ENCODE measurements around the gene NRG2. TPM values are rescaled to one million over a fixed set of nuclear protein-coding genes. Genes with fewer than 3 reads are reported as not detected.

NRG2 gene
- total and polyA plus RNA-seq, 2 experiments from 2014 or later: 13.5 to 20.7 TPM

GRCh38 chr5:139955616-139956273, 87.4 kb downstream of the NRG2 start:
- Histone ChIP-seq H3K9me3 (ENCODE audit: low read depth) (no peaks in the 10 kb centered on the region), H3K4me3 (no peak overlapping the region), H3K4me1 (ENCODE audit: low read depth) (peaks cover 35% of the 10 kb centered on the region), H3K27me3 (no peaks in the 10 kb centered on the region), H3K27ac (peak overlapping the region; percentile 60), H3K36me3 (no peaks in the 10 kb centered on the region)
- DNase-seq (ENCODE audit: low read depth in 1 of 2, low spot score in 1 of 2): peak in 1 of 2 donors; percentile 64
- TF ChIP-seq, protein P1, sequence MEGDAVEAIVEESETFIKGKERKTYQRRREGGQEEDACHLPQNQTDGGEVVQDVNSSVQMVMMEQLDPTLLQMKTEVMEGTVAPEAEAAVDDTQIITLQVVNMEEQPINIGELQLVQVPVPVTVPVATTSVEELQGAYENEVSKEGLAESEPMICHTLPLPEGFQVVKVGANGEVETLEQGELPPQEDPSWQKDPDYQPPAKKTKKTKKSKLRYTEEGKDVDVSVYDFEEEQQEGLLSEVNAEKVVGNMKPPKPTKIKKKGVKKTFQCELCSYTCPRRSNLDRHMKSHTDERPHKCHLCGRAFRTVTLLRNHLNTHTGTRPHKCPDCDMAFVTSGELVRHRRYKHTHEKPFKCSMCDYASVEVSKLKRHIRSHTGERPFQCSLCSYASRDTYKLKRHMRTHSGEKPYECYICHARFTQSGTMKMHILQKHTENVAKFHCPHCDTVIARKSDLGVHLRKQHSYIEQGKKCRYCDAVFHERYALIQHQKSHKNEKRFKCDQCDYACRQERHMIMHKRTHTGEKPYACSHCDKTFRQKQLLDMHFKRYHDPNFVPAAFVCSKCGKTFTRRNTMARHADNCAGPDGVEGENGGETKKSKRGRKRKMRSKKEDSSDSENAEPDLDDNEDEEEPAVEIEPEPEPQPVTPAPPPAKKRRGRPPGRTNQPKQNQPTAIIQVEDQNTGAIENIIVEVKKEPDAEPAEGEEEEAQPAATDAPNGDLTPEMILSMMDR (IDR thresholded peaks at IDR 0.05; ENCODE audit: low read depth, low read length): no peak

DNA sequence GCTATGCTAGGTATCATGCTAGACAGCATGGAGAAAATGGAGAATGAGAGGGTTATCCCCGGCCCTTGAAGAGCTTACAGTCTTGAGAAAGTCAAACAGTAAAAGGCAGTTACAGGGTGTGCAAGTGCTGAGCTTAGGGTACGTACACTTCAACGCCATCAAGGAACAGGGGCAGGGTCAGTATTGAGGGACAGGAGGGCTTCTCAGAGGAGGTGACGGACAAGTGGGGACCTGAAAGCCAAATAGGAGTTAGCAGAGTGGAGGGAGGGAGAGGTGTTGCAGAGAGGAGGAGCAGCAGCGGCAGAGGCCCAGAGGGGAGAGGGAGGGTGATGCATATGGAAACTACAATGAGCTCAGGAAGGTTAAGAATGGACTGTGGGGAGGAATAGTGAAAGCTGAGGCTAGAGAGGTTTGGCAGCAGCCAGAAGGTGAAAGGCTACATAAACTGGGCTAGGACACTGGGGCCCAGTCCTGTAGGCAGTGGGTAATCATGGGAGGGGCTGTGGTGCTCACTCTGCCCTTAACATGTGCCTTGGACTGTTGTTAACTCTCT, 88.0 kb downstream of the NRG2 start:
- Histone ChIP-seq H3K4me1 (ENCODE audit: low read depth) (peaks cover 35% of the 10 kb centered on the region), H3K36me3 (no peaks in the 10 kb centered on the region), H3K27me3 (no peaks in the 10 kb centered on the region), H3K9me3 (ENCODE audit: low read depth) (no peaks in the 10 kb centered on the region), H3K4me3 (no peak overlapping the region), H3K27ac (peak overlapping the region; percentile 60)
- TF ChIP-seq, protein P1 (IDR thresholded peaks at IDR 0.05; ENCODE audit: low read depth, low read length): no peak
- no peak for DNase-seq (ENCODE audit: low read depth in 1 of 2, low spot score in 1 of 2)

GRCh38 chr5:139954462-139954861, 88.6 kb downstream of the NRG2 start:
- Histone ChIP-seq H3K4me1 (ENCODE audit: low read depth) (peaks cover 35% of the 10 kb centered on the region), H3K9me3 (ENCODE audit: low read depth) (no peaks in the 10 kb centered on the region), H3K4me3 (no peak overlapping the region), H3K27ac (peak overlapping the region; percentile 60), H3K27me3 (no peaks in the 10 kb centered on the region), H3K36me3 (no peaks in the 10 kb centered on the region)
- TF ChIP-seq, protein P1 (IDR thresholded peaks at IDR 0.05; ENCODE audit: low read depth, low read length): no peak
- DNase-seq (ENCODE audit: low read depth in 1 of 2, low spot score in 1 of 2): no peak

GRCh38 chr5:139954022-139954421, 89.1 kb downstream of the NRG2 start:
- H3K4me1 ChIP-seq (ENCODE audit: low read depth): peaks cover 35% of the 10 kb centered on the region
- TF ChIP-seq, protein P1 (IDR thresholded peaks at IDR 0.05; ENCODE audit: low read depth, low read length): no peak
- peak in 1 of 2 donors; percentile 45 for DNase-seq (ENCODE audit: low read depth in 1 of 2, low spot score in 1 of 2)
- no peaks in the 10 kb centered on the region for H3K9me3 ChIP-seq (ENCODE audit: low read depth)
- no peaks in the 10 kb centered on the region for H3K27me3 ChIP-seq
- H3K4me3 ChIP-seq: no peak overlapping the region
- no peaks in the 10 kb centered on the region for H3K36me3 ChIP-seq
- H3K27ac ChIP-seq: peak overlapping the region; percentile 60

DNA sequence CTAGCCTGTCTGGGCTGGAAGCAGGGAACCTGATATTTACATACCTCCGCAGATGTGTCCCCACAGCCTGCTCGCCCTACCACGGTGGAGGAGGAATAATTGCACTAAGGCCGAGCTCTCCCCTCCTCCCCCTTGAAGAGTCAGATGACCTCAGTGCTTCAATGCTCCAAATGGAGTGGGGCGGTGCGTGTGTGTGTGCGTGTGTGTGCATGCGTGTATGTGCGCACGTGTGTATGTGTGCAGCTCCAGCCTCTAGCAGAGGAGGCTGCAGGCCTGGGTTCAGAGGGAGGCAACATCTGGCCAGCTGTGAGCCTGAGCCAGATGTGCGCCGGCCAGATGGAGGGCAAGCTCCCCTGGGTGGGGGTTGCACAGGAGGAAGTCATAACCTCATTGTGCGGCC, 90.5 kb downstream of the NRG2 start:
- Histone ChIP-seq H3K4me1 (ENCODE audit: low read depth) (peaks cover 35% of the 10 kb centered on the region), H3K9me3 (ENCODE audit: low read depth) (no peaks in the 10 kb centered on the region), H3K36me3 (no peaks in the 10 kb centered on the region), H3K4me3 (no peak overlapping the region), H3K27me3 (no peaks in the 10 kb centered on the region), H3K27ac (no peak overlapping the region)
- DNase-seq (ENCODE audit: low read depth in 1 of 2, low spot score in 1 of 2): no peak
- TF ChIP-seq, protein P1 (IDR thresholded peaks at IDR 0.05; ENCODE audit: low read depth, low read length): no peak

Data from cardiac muscle cell (in vitro differentiated cells and primary cell).